GM10248 (cell line): ENCODE data around the gene ZBTB20.

ENCODE experiments used
- CTCF ChIA-PET: fragments of 300-600 bp; sonication (Branson Sonifier 250); formaldehyde crosslinking; extraction: SDS; loops from one replicate; lab custom pipeline; 2021; ENCODE audit warnings: antibody characterized with exemption; lab: Yijun Ruan, JAX
- POLR2A ChIA-PET: fragments of 350-650 bp; sonication (Branson Sonifier 250); formaldehyde crosslinking; extraction: SDS; loops from one replicate; lab custom pipeline; 2020; ENCODE audit warnings: antibody characterized with exemption; lab: Yijun Ruan, JAX
- DNase-seq: peaks from one replicate; pipeline ENCODE4 v3.0.0; 2012; ENCODE audit errors: extremely low spot score
- CTCF ChIP-seq: IDR thresholded peaks from 2 replicates; pipeline ENCODE4 v1.5.1; 2012; ENCODE audit warnings: mild to moderate bottlenecking, low read depth; ENCODE audit errors: extremely low read depth, missing control alignments, control extremely low read depth

ZBTB20 gene

DNA sequence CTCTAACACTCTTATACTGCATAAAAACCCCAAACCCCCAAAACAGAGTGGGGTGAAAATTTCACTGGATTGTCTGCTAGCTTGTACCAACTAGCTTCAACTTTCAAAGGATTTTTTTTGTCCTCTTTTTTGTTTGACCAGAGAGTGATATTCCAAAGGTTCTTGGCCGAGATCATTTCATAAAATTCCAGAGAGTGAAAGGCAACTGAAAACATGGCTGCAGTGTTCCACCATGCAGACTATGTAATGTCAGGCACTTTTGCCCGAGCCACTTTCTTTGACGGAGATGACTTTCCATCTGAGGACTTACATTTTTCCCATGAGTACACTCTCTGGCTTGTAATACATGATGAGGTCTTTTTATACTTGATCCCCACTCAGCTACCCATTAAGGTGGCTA, 745.7 kb downstream of the ZBTB20 start:
- CTCF ChIA-PET, result interaction anchor here (0.7 to 5.9 kb wide), 8 partner anchors 10 to 1085 kb away, joined by 3 to 48 read pairs (median 4); no protein-coding TSS in a partner anchor
- POLR2A ChIA-PET, result no interaction called here
- no peak for DNase-seq

DNA sequence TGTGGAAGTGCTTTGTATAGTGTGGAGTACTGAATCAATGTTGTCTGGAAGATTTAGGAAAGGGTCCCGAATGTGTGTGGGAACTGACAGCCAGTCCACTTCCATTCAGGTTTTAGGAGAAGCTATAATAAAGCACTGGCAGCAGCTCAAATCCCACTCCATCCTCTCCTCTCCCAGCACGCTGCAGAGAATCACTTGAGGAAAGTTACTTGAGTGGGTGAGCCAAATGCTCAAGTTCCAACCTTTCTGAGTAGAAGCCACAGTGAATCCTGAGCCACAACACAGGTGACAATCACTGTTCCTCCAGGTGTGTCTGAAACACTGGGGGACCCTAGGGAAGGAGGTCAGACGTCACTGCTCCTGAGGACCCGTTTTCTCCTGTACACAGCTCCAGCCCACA, 746.7 kb downstream of the ZBTB20 start:
- no peak for DNase-seq
- POLR2A ChIA-PET, result no interaction called here
- CTCF ChIA-PET, result interaction anchor here (0.7 to 5.9 kb wide), 8 partner anchors 12 to 110 kb away, joined by 3 to 48 read pairs (median 3); no protein-coding TSS in a partner anchor
- TF ChIP-seq CTCF, result no peak

More for the DNA sequence above, 745.7 kb downstream of the ZBTB20 start:
- TF ChIP-seq CTCF, result no peak

GRCh38 chr3:114394551-114394950, 752.5 kb downstream of the ZBTB20 start:
- POLR2A ChIA-PET, result interaction anchor here (0.5 kb wide), 1 partner anchor 455 kb away, joined by 4 read pairs; no protein-coding TSS in a partner anchor
- DNase-seq, result no peak
- TF ChIP-seq CTCF, result no peak
- CTCF ChIA-PET, result interaction anchor here (0.7 to 4.0 kb wide), 9 partner anchors 9 to 104 kb away, joined by 3 to 29 read pairs (median 6); no protein-coding TSS in a partner anchor

DNA sequence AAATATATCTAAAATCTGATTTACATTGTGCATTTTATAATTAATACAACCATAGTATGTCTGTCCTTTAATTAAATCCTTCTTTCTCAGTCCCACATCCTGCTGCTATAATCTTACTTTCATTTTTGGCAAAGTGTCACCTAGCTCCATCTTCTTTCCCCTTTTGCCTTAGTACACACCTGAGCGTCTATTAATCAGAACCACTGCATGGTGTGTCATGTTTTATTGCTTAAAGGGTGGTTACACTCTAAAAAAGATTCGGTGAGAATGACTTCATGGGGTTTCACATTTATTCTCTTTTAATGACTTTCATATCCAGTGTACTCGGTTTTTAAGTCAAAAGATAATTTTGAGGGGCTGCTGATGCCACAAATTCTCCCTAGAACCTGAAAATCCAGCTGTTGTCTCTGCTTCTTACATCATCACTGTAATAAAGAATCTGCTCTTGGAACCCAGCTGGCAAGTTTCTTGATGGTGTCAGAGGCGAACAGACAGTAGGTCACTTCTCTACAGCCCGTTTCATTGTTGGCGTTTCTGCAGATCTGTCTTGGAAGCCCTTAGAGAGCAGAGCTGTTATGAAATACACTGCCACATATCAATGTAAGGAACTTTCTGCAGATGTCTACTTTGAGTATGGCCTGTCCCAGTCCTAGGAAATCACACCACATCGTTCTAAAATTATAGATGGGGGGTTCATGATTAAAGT, 753.6 kb downstream of the ZBTB20 start:
- no peak for DNase-seq
- CTCF ChIA-PET, result interaction anchor here (0.8 to 4.0 kb wide), 8 partner anchors 8 to 1426 kb away, joined by 3 to 29 read pairs (median 6); no protein-coding TSS in a partner anchor
- no peak for TF ChIP-seq CTCF
- POLR2A ChIA-PET, result no interaction called here

DNA sequence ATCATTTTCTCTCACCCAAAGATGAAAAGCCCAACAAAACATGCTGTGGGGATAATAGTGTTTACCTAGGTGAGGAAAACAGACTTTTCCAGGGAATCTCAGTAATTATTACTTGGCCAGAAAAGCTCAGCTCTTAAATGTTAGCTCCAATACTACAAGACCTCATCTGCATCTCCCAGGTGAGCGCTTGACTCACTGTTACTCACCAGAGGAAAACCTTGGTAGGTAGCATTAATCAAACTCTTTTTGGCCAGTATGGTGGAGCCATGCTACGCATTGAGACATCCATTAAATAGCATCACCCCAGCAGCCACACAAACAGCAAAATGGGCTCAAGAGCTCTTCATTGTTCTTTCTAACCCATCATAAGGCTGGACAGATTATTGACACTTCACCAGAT, 754.3 kb downstream of the ZBTB20 start:
- POLR2A ChIA-PET, result no interaction called here
- TF ChIP-seq CTCF, result no peak
- CTCF ChIA-PET, result interaction anchor here (1.0 to 4.0 kb wide), 4 partner anchors 10 to 1427 kb away, joined by 3 to 29 read pairs (median 5); no protein-coding TSS in a partner anchor
- DNase-seq, result no peak

- POLR2A ChIA-PET, result no interaction called here
- TF ChIP-seq CTCF, result no peak
- CTCF ChIA-PET, result interaction anchor here (1.1 to 2.3 kb wide), 2 partner anchors 9 to 30 kb away, joined by 4 to 8 read pairs; no protein-coding TSS in a partner anchor
- no peak for DNase-seq
Measured at GRCh38 chr3:114389156-114389555, 757.9 kb downstream of the ZBTB20 start.
